ENCODE measurements around the gene TMEM132C. TPM values are rescaled to one million over a fixed set of nuclear protein-coding genes. Genes with fewer than 3 reads are reported as not detected.

The TMEM132C gene
- total and polyA plus RNA-seq, 9 donors, result 1.6 to 38.4 (median 9.4) TPM

DNA sequence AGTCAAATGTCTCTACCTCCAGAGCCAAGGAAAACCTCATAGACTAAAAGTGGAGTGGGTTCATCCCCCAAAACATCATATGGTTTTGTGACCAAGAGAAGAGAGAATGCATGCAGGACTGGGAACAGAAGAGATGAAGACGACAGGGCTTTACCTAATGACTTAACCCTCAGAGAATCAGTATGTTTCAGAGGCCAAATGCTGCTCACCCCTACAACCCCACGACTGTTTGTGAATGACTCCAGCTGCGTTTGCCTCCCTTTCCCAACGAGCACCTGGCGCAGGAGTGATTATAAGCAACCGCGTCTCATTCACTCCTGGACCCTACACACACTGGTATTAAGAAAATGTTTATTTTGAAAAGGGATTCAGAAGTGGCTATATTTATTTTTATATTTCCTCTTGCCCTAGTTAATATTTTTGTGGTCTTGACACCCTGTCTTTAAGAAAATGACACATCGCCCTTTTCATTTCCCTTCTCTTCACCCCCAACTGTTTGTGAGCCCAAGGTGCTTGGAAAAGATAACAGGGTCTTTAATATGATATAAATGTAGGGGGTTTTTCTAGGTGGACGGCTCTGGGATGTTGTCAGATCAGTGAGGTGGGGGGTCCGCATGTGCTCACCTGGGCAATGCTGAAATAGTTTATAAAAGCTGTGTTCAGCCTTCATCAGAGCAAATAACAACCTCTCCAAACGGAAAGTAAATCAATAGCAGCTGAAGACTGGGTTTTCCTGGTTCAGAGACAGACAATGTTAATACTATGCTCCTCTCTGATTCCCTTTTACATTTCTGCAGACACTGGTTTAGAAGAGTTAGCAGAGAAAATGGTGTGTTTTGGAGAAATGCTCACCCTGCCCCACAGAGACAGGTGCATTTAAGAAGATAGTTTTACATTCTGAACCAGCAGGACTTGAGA, 479.1 kb downstream of the TMEM132C start:
- no peaks in the 10 kb centered on the region for H3K4me1 ChIP-seq (ENCODE audit: insufficient read depth)
- H3K36me3 ChIP-seq, result no peaks in the 10 kb centered on the region
- TF ChIP-seq EP300 (IDR thresholded peaks at IDR 0.05) (no peak), POLR2A (IDR thresholded peaks at IDR 0.05) (no peak)
- TF ChIP-seq, protein P1, sequence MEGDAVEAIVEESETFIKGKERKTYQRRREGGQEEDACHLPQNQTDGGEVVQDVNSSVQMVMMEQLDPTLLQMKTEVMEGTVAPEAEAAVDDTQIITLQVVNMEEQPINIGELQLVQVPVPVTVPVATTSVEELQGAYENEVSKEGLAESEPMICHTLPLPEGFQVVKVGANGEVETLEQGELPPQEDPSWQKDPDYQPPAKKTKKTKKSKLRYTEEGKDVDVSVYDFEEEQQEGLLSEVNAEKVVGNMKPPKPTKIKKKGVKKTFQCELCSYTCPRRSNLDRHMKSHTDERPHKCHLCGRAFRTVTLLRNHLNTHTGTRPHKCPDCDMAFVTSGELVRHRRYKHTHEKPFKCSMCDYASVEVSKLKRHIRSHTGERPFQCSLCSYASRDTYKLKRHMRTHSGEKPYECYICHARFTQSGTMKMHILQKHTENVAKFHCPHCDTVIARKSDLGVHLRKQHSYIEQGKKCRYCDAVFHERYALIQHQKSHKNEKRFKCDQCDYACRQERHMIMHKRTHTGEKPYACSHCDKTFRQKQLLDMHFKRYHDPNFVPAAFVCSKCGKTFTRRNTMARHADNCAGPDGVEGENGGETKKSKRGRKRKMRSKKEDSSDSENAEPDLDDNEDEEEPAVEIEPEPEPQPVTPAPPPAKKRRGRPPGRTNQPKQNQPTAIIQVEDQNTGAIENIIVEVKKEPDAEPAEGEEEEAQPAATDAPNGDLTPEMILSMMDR (IDR thresholded peaks at IDR 0.05), result no peak
- no peaks in the 10 kb centered on the region for H3K9me3 ChIP-seq
- DNase-seq, result no peak
- H3K27ac ChIP-seq, result no peak overlapping the region
- H3K4me3 ChIP-seq, result no peak overlapping the region
- intact Hi-C loops (cut with DNase I), result no loop called here
- H3K27me3 ChIP-seq, result no peaks in the 10 kb centered on the region
- 51 to 62% (median 58%) methylated on average over 11 of the region's 11 CpGs for WGBS, 3 donors

DNA sequence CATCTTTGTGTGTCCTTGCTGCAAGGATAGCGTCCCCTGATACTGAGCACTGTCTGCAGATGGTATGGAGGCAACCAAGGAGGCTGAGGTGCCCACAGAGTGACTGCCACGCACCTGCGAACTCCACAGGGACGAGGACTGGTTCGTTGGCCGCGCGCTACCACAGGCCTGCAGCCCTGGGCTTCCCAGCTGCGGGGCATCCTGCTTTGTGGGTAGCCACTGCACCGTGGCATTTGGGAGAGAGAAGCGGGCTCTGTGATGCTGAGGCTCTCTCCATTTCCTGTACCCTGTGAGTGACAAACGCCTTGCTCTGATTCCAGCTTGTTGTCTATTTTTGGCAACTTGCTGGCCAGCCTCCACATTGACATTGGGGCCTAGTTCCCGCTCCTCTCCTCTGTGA, 480.5 kb downstream of the TMEM132C start:
- intact Hi-C loops (cut with DNase I), result no loop called here
- Histone ChIP-seq H3K4me3 (no peak overlapping the region), H3K9me3 (no peaks in the 10 kb centered on the region), H3K27ac (no peak overlapping the region), H3K27me3 (no peaks in the 10 kb centered on the region), H3K36me3 (no peaks in the 10 kb centered on the region), H3K4me1 (ENCODE audit: insufficient read depth) (no peaks in the 10 kb centered on the region)
- no peak for TF ChIP-seq POLR2A (IDR thresholded peaks at IDR 0.05)
- TF ChIP-seq EP300 (IDR thresholded peaks at IDR 0.05), result no peak
- TF ChIP-seq, protein P1 (IDR thresholded peaks at IDR 0.05), result no peak
- WGBS, 3 donors, result 82 to 90% (median 84%) methylated on average over 12 to 13 of the region's 13 CpGs
- no peak for DNase-seq

DNA sequence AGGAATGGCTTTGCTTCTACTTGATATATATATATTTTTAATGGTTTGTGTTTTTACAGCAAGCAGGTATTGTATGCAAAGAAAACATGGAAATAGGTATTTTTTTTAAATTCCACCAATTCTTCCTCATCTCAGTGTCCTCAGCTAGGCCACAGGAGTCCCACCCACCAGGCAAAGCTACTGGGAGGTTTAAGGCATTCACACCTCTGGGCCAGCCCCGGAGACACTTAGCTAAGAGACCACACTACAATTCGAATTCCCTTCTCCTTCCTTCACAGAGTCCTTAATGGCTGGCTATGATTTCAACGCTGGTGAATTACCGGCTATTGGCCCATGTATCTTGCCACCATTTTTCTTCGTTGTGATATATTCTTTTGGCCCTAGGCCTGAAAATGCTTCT, 485.4 kb downstream of the TMEM132C start:
- no peak for TF ChIP-seq EP300 (IDR thresholded peaks at IDR 0.05)
- TF ChIP-seq, protein P1 (IDR thresholded peaks at IDR 0.05), result no peak
- TF ChIP-seq POLR2A (IDR thresholded peaks at IDR 0.05), result no peak
- Histone ChIP-seq H3K27ac (no peak overlapping the region), H3K9me3 (no peaks in the 10 kb centered on the region), H3K27me3 (no peaks in the 10 kb centered on the region), H3K36me3 (no peaks in the 10 kb centered on the region), H3K4me1 (ENCODE audit: insufficient read depth) (no peaks in the 10 kb centered on the region), H3K4me3 (no peak overlapping the region)
- 74 to 75% (median 74%) methylated on average over 5 of the region's 5 CpGs for WGBS, 3 donors
- intact Hi-C loops (cut with DNase I), result no loop called here
- no peak for DNase-seq

DNA sequence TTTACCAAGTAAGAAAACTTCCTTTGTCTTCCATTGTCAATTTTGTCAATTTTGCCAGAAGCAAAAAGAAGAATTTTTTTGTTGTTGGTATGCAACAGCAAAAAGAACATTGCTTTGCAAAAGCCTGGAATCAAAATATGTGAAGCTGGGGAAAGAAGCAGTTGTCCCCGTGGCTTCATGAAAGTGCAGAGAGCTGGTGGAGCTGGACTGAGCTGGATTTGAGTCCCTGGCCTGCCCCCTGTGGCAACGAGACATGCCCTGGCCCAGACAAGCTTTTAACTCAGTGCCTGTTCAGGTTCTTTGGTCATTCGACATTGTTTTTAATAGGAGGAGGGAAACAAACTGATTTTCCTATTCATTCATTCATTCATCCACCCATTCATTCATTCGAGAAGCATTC, 486.5 kb downstream of the TMEM132C start:
- Histone ChIP-seq H3K27me3 (no peaks in the 10 kb centered on the region), H3K9me3 (no peaks in the 10 kb centered on the region), H3K36me3 (no peaks in the 10 kb centered on the region), H3K4me1 (ENCODE audit: insufficient read depth) (no peaks in the 10 kb centered on the region), H3K4me3 (no peak overlapping the region), H3K27ac (no peak overlapping the region)
- no peak for TF ChIP-seq EP300 (IDR thresholded peaks at IDR 0.05)
- no peak for TF ChIP-seq POLR2A (IDR thresholded peaks at IDR 0.05)
- TF ChIP-seq, protein P1 (IDR thresholded peaks at IDR 0.05), result no peak
- WGBS, 3 donors, result 39 to 56% (median 47%) methylated on average over 4 of the region's 4 CpGs
- intact Hi-C loops (cut with DNase I), result no loop called here
- DNase-seq, result no peak
